ENCODE data around the gene EPHA8.

The EPHA8 gene

GRCh38 chr1:22566161-22566560 lies 2.9 kb downstream of the EPHA8 start:
- H3K4me3 ChIP-seq (ENCODE audit: low read depth, low read length) = no peak overlapping the region
- CTCF ChIA-PET = no interaction called here
- H3K36me3 ChIP-seq (ENCODE audit: control insufficient read depth in 2 of 2, insufficient read depth in 1 of 2, low read length in 2 of 2) = no peaks in the 10 kb centered on the region
- POLR2A ChIA-PET = no interaction called here
- no peak overlapping the region for H3K27ac ChIP-seq (ENCODE audit: extremely low read depth, low read depth, low read length)
- no peak for TF ChIP-seq CTCF (tag by site-specific recombination; IDR thresholded peaks at IDR 0.05)
- no peak for TF ChIP-seq ZNF214 (tag by site-specific recombination; IDR thresholded peaks at IDR 0.05; ENCODE audit: borderline replicate concordance)
- TF ChIP-seq ZNF155 (tag by site-specific recombination; IDR thresholded peaks at IDR 0.05) = no peak
- no peak for TF ChIP-seq ZBTB26 (tag by site-specific recombination; optimal IDR thresholded peaks at IDR 0.05)
- no peak for TF ChIP-seq KLF7 (tag by site-specific recombination; IDR thresholded peaks at IDR 0.05; ENCODE audit: borderline replicate concordance)
- no peak for TF ChIP-seq ZFP37 (tag by site-specific recombination; IDR thresholded peaks at IDR 0.05)
- TF ChIP-seq YY1 (tag by site-specific recombination; IDR thresholded peaks at IDR 0.05) = no peak
- TF ChIP-seq ZNF324 (tag by site-specific recombination; IDR thresholded peaks at IDR 0.05) = no peak
- no peak for TF ChIP-seq ZNF416 (tag by site-specific recombination; IDR thresholded peaks at IDR 0.05)
- TF ChIP-seq ZNF175 (tag by site-specific recombination; IDR thresholded peaks at IDR 0.05) = no peak
- no peak for TF ChIP-seq ZNF2 (tag by site-specific recombination; IDR thresholded peaks at IDR 0.05)
- no peak for TF ChIP-seq SP2 (tag by site-specific recombination; IDR thresholded peaks at IDR 0.05)
- no peak for TF ChIP-seq YY2 (tag by site-specific recombination; IDR thresholded peaks at IDR 0.05)
- no peak for TF ChIP-seq ZFP41 (tag by site-specific recombination; IDR thresholded peaks at IDR 0.05; ENCODE audit: borderline replicate concordance)
- TF ChIP-seq ZBTB7A (tag by site-specific recombination; IDR thresholded peaks at IDR 0.05; ENCODE audit: low read depth) = no peak
- no peak for TF ChIP-seq ZNF544 (tag by site-specific recombination; IDR thresholded peaks at IDR 0.05)
- TF ChIP-seq ZBTB44 (tag by site-specific recombination; IDR thresholded peaks at IDR 0.05) = no peak
- H3K4me1 ChIP-seq (ENCODE audit: control insufficient read depth, insufficient read depth, low read length) = no peaks in the 10 kb centered on the region
- no peaks in the 10 kb centered on the region for H3K9me3 ChIP-seq (ENCODE audit: control insufficient read depth, insufficient read depth, low read depth, low read length)

DNA sequence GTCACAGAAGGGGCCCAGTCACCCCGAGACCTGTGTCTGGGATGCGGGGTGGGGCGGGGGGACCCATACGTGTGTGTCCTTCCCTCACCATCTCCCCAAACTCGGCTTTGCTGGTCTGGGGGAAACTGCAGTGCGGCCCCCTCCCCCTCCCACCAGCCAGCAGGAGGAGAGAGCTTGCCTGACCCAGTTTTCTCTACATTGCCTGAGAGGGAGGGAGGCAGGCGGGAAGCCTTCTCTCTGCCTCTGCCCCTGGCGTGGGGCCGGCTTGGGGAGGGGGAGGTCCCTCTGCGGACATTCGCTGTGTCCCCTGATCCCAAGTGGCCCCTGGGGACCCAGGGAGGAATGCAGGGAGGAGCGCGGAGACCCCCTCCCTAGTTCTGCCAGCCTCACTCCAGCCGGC lies 3.9 kb downstream of the EPHA8 start:
- no peaks in the 10 kb centered on the region for H3K9me3 ChIP-seq (ENCODE audit: control insufficient read depth, insufficient read depth, low read depth, low read length)
- POLR2A ChIA-PET = no interaction called here
- no peak overlapping the region for H3K4me3 ChIP-seq (ENCODE audit: low read depth, low read length)
- no peaks in the 10 kb centered on the region for H3K36me3 ChIP-seq (ENCODE audit: control insufficient read depth in 2 of 2, insufficient read depth in 1 of 2, low read length in 2 of 2)
- H3K27ac ChIP-seq (ENCODE audit: extremely low read depth, low read depth, low read length) = no peak overlapping the region
- H3K4me1 ChIP-seq (ENCODE audit: control insufficient read depth, insufficient read depth, low read length) = no peaks in the 10 kb centered on the region
- CTCF ChIA-PET = no interaction called here
- TF ChIP-seq ZNF658 (tag by site-specific recombination; IDR thresholded peaks at IDR 0.05) (no peak), ZBTB6 (tag by site-specific recombination; IDR thresholded peaks at IDR 0.05) (no peak), ZBTB17 (tag by site-specific recombination; IDR thresholded peaks at IDR 0.05) (no peak), ZNF354C (tag by site-specific recombination; IDR thresholded peaks at IDR 0.05; ENCODE audit: borderline replicate concordance, low read depth) (no peak), ZNF558 (tag by site-specific recombination; IDR thresholded peaks at IDR 0.05) (no peak), ZFP41 (tag by site-specific recombination; IDR thresholded peaks at IDR 0.05; ENCODE audit: borderline replicate concordance) (no peak), ZNF48 (tag by site-specific recombination; IDR thresholded peaks at IDR 0.05) (no peak), RBAK (tag by site-specific recombination; IDR thresholded peaks at IDR 0.05) (no peak), KLF16 (tag by site-specific recombination; IDR thresholded peaks at IDR 0.05) (no peak), OSR2 (tag by site-specific recombination; IDR thresholded peaks at IDR 0.05) (no peak)
- TF ChIP-seq, protein P1, sequence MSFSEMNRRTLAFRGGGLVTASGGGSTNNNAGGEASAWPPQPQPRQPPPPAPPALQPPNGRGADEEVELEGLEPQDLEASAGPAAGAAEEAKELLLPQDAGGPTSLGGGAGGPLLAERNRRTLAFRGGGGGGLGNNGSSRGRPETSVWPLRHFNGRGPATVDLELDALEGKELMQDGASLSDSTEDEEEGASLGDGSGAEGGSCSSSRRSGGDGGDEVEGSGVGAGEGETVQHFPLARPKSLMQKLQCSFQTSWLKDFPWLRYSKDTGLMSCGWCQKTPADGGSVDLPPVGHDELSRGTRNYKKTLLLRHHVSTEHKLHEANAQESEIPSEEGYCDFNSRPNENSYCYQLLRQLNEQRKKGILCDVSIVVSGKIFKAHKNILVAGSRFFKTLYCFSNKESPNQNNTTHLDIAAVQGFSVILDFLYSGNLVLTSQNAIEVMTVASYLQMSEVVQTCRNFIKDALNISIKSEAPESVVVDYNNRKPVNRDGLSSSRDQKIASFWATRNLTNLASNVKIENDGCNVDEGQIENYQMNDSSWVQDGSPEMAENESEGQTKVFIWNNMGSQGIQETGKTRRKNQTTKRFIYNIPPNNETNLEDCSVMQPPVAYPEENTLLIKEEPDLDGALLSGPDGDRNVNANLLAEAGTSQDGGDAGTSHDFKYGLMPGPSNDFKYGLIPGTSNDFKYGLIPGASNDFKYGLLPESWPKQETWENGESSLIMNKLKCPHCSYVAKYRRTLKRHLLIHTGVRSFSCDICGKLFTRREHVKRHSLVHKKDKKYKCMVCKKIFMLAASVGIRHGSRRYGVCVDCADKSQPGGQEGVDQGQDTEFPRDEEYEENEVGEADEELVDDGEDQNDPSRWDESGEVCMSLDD (tag by site-specific recombination; IDR thresholded peaks at IDR 0.05) = no peak
- TF ChIP-seq, protein P2, sequence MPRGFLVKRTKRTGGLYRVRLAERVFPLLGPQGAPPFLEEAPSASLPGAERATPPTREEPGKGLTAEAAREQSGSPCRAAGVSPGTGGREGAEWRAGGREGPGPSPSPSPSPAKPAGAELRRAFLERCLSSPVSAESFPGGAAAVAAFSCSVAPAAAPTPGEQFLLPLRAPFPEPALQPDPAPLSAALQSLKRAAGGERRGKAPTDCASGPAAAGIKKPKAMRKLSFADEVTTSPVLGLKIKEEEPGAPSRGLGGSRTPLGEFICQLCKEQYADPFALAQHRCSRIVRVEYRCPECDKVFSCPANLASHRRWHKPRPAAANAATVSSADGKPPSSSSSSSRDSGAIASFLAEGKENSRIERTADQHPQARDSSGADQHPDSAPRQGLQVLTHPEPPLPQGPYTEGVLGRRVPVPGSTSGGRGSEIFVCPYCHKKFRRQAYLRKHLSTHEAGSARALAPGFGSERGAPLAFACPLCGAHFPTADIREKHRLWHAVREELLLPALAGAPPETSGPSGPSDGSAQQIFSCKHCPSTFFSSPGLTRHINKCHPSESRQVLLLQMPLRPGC (tag by site-specific recombination; IDR thresholded peaks at IDR 0.05) = no peak
